ENCODE data around the gene RPL19.
A peak's percentile ranks its signal among the peaks of the same experiment; 100 is the strongest.

DNA sequence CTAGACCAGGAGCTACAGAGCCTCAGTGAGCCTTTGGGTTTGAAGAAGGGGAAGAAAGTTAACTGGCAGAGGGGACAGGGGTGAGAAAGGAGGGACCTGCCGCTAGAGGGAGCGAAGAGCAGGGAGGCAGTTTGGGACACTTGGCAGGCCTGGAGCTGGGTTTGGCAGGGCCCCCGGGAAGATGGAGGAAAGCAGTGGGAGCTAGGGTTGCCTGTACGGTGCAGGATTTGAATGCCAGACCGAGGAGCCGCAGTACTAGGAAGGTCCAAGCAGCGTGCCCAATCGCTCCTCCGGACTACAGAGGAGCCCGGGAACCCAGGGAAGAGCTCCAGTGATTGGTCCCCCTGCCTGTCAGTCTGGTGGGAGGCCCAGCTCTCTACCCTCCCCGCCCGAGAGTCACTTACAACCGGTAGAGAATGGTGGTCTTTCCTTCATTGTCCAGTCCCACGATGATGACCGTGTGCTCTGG, 35.4 kb upstream of the RPL19 start:
- TF ChIP-seq EP300 (IDR thresholded peaks at IDR 0.05) (no peak), POLR2AphosphoS5 (IDR thresholded peaks at IDR 0.05) (peak; percentile 61 to 65), CTCF (IDR thresholded peaks at IDR 0.05) (peak; percentile 81 to 88 (median 85)), POLR2A (IDR thresholded peaks at IDR 0.05; ENCODE audit: low read depth) (no peak)
